Aorta (tissue), 5 donors: ENCODE data around the gene TRAF1. TPM values are rescaled to one million over a fixed set of nuclear protein-coding genes. Genes with fewer than 3 reads are reported as not detected.
"Not testable (repeated sequence)": the region's sequence is repeated elsewhere in the genome, so short reads cannot be mapped to it uniquely, and the experiment has no call there.

Source experiments
- ATAC-seq: fragments of 200-7000 bp; cut with Tn5 transposase; one replicate; pipeline ENCODE4 v1.9.1; 2022; ENCODE audit warnings: moderate library complexity; ENCODE audit not compliant: low FRiP score
- DNase-seq, 2 donors: peaks; one replicate each; pipeline ENCODE4 v3.0.0-alpha.2; 2020
- H3K27ac ChIP-seq, 2 donors: one replicate each; pipeline ENCODE4 v1.5.1; 2013; ENCODE audit warnings: low read length in 2 of 2, mild to moderate bottlenecking in 2 of 2, moderate library complexity in 2 of 2, control low read depth in 1 of 2, inconsistent platforms in 1 of 2, low read depth in 1 of 2
- H3K27me3 ChIP-seq, 2 donors: one replicate each; pipeline ENCODE4 v1.6.1; 2013; ENCODE audit warnings: control low read depth in 1 of 2, low read length in 1 of 2, mild to moderate bottlenecking in 1 of 2, moderate library complexity in 1 of 2; ENCODE audit not compliant: insufficient read depth in 2 of 2, control insufficient read depth in 1 of 2
- H3K36me3 ChIP-seq, 2 donors: one replicate each; pipeline ENCODE4 v1.6.1; 2013; ENCODE audit warnings: control low read depth in 1 of 2, low read length in 1 of 2, mild to moderate bottlenecking in 1 of 2; ENCODE audit not compliant: insufficient read depth in 2 of 2, control insufficient read depth in 1 of 2
- H3K4me1 ChIP-seq, 2 donors: one replicate each; pipeline ENCODE4 v1.6.1; 2013; ENCODE audit warnings: low read length in 2 of 2, control low read depth in 1 of 2, mild to moderate bottlenecking in 1 of 2, moderate library complexity in 1 of 2; ENCODE audit not compliant: insufficient read depth in 2 of 2, control insufficient read depth in 1 of 2
- H3K4me3 ChIP-seq, 2 donors: one replicate each; pipeline ENCODE4 v1.5.1; 2013; ENCODE audit warnings: low read length in 2 of 2, control low read depth in 1 of 2, mild to moderate bottlenecking in 1 of 2
- H3K9me3 ChIP-seq: one replicate; pipeline ENCODE4 v1.6.1; 2013; ENCODE audit warnings: mild to moderate bottlenecking, low read length; ENCODE audit not compliant: control insufficient read depth
- WGBS, 2 donors: extraction: QIAGEN DNeasy Blood & Tissue Kit; methylation state at CpG; one replicate each; pipeline ENCODE4 v1.1.7; 2013; 5-methylcytosine and 5-hydroxymethylcytosine counted together
- intact Hi-C, 2 donors: fragments of 100-400 bp; cut with DNase I; formaldehyde crosslinking; loops; one replicate each; pipeline versions ENCODE4 v1.14.2 to v1.15.0; 2022
- long read RNA-seq, 2 donors: library from polyadenylated mRNA; unstranded; transcript quantifications; one replicate each; pipeline ENCODE4 v2.0.0, GENCODE V29; 2020 to 2021
- polyA plus RNA-seq, 2 donors: library from polyadenylated mRNA; stranded (reverse); fragments of 200-250 nt; gene quantifications; one replicate each; pipeline ENCODE4 v1.2.3, GENCODE V29; 2013
- total RNA-seq, 2 donors: library from RNA; stranded (reverse); fragmentation: NEBNext Ultra II Directional; extraction: Animal tissue kit (Norgen Biotek cat#: 25700); gene quantifications; one replicate each; pipeline ENCODE4 v1.2.1, GENCODE V29; 2021
- donor health status: healthy with polysubstance abuse.
- donor health status: Bipolar disorder and iron deficiency.
- donor health status: DM: no; HTN: no; CAD: no.
- donor health status: DM: no; HTN: no; CAD: no.
- donor health status: DM: yes; HTN: yes; CAD: no.

The TRAF1 gene
- 10 to 100 TPM; 19.8 to 25.7 TPM for total RNA-seq
- polyA plus RNA-seq, result 10 to 100 TPM; 10.5 to 43.3 TPM
- long read RNA-seq, donor 1, partial matches to known transcripts, result 53 of 61 reads
- long read RNA-seq, donor 1, other reads (novel, unspliced or antisense), result 8 of 61 reads
- long read RNA-seq, donor 2, full-length matches to known transcripts, result 1 of 6 reads
- long read RNA-seq, donor 2, partial matches to known transcripts, result 5 of 6 reads
- long read RNA-seq, donor 2, other reads (novel, unspliced or antisense), result 0 of 6 reads

GRCh38 chr9:120926397-120926928 is at the start of gene TRAF1:
Gene TRAF1, minus strand, starts transcription at chr9:120926796. Its CDS starts 721 bp downstream, at chr9:120926075.
- DNase-seq (no peak), ATAC-seq (peak; percentile 2)
- Histone ChIP-seq H3K9me3 (no peaks in the 10 kb centered on the region), H3K4me3 (peak within 1 kb of the TSS in 1 of 2 donors; percentile 16), H3K4me1 (peaks cover 0 to 8% of the 10 kb centered on the region in 2 donors), H3K27ac (peak within 1 kb of the TSS; percentile 93 to 97), H3K36me3 (no peaks in the 10 kb centered on the region), H3K27me3 (no peaks in the 10 kb centered on the region)
- intact Hi-C loops, result no loop called here
- WGBS, 2 donors, result 42 to 43% methylated on average over 6 of the region's 6 CpGs

- no peak for DNase-seq
- ATAC-seq, result no peak
- Histone ChIP-seq H3K36me3 (peaks cover 0 to 3% of the 10 kb centered on the region in 2 donors), H3K4me1 (no peaks in the 10 kb centered on the region), H3K4me3 (no peak overlapping the region), H3K27me3 (no peaks in the 10 kb centered on the region), H3K9me3 (no peaks in the 10 kb centered on the region), H3K27ac (no peak overlapping the region)
- WGBS, 2 donors, result 92 to 93% methylated on average over 1 of the region's 1 CpG
- intact Hi-C loops, result no loop called here
Measured at GRCh38 chr9:120974921-120975320, 48.3 kb upstream of the TRAF1 start.

- Histone ChIP-seq H3K9me3 (no peaks in the 10 kb centered on the region), H3K4me1 (no peaks in the 10 kb centered on the region), H3K4me3 (no peak overlapping the region), H3K36me3 (peaks cover 0 to 3% of the 10 kb centered on the region in 2 donors), H3K27ac (no peak overlapping the region), H3K27me3 (no peaks in the 10 kb centered on the region)
- no peak for DNase-seq
- 86 to 93% methylated on average over 2 of the region's 2 CpGs for WGBS, 2 donors
- intact Hi-C loops, result no loop called here
- no peak for ATAC-seq
Measured at GRCh38 chr9:120974181-120974580, 47.6 kb upstream of the TRAF1 start.

GRCh38 chr9:120971938-120972337 is 45.3 kb upstream of the TRAF1 start:
- no peaks in the 10 kb centered on the region for H3K4me1 ChIP-seq
- intact Hi-C loops, result no loop called here
- ATAC-seq, result no peak

GRCh38 chr9:120971471-120971870 is 44.9 kb upstream of the TRAF1 start:
- WGBS, 2 donors, result 96 to 97% methylated on average over 9 of the region's 9 CpGs
- intact Hi-C loops, result not testable (repeated sequence)

More at GRCh38 chr9:120971938-120972337, 45.3 kb upstream of the TRAF1 start:
- Histone ChIP-seq H3K4me3 (no peak overlapping the region), H3K9me3 (no peaks in the 10 kb centered on the region), H3K27me3 (no peaks in the 10 kb centered on the region), H3K27ac (no peak overlapping the region), H3K36me3 (no peaks in the 10 kb centered on the region)
- DNase-seq, result no peak

GRCh38 chr9:120970244-120970643 is 43.6 kb upstream of the TRAF1 start:
- H3K27me3 ChIP-seq, result no peaks in the 10 kb centered on the region
- no peak for DNase-seq
- H3K9me3 ChIP-seq, result no peaks in the 10 kb centered on the region
- H3K36me3 ChIP-seq, result no peaks in the 10 kb centered on the region
- WGBS, 2 donors, result 31 to 32% methylated on average over 3 of the region's 3 CpGs
- no peak for ATAC-seq
- intact Hi-C loops, result no loop called here
- peaks cover 5 to 6% of the 10 kb centered on the region in 2 donors for H3K4me1 ChIP-seq
- no peak overlapping the region for H3K4me3 ChIP-seq
- no peak overlapping the region for H3K27ac ChIP-seq

More at GRCh38 chr9:120971471-120971870, 44.9 kb upstream of the TRAF1 start:
- H3K4me1 ChIP-seq, DNase-seq, H3K27ac ChIP-seq, H3K4me3 ChIP-seq, H3K36me3 ChIP-seq, ATAC-seq, H3K27me3 ChIP-seq, H3K9me3 ChIP-seq: not testable (repeated sequence)

- ATAC-seq, result peak; percentile 86
- H3K9me3 ChIP-seq, result no peaks in the 10 kb centered on the region
- no peaks in the 10 kb centered on the region for H3K36me3 ChIP-seq
- H3K27me3 ChIP-seq, result no peaks in the 10 kb centered on the region
- no peak for DNase-seq
- H3K4me1 ChIP-seq, result peaks cover 5 to 6% of the 10 kb centered on the region in 2 donors
- H3K27ac ChIP-seq, result peak overlapping the region; percentile 98 to 99
- H3K4me3 ChIP-seq, result no peak overlapping the region
- intact Hi-C loops, result no loop called here
- 11 to 13% methylated on average over 3 of the region's 3 CpGs for WGBS, 2 donors
Measured at GRCh38 chr9:120966013-120966369, 39.4 kb upstream of the TRAF1 start.

GRCh38 chr9:120965344-120966012 is 38.9 kb upstream of the TRAF1 start:
- ATAC-seq (peak; percentile 79), DNase-seq (no peak)

GRCh38 chr9:120961936-120962335 is 35.3 kb upstream of the TRAF1 start:
- Histone ChIP-seq H3K9me3 (no peaks in the 10 kb centered on the region), H3K27ac (no peak overlapping the region), H3K4me1 (peaks cover 5 to 6% of the 10 kb centered on the region in 2 donors), H3K4me3 (no peak overlapping the region), H3K27me3 (no peaks in the 10 kb centered on the region), H3K36me3 (no peaks in the 10 kb centered on the region)
- ATAC-seq, result no peak
- 96 to 97% methylated on average over 3 of the region's 3 CpGs for WGBS, 2 donors
- intact Hi-C loops, result no loop called here
- DNase-seq, result no peak

More at GRCh38 chr9:120965344-120966012, 38.9 kb upstream of the TRAF1 start:
- no peaks in the 10 kb centered on the region for H3K27me3 ChIP-seq
- H3K4me1 ChIP-seq, result peaks cover 5 to 6% of the 10 kb centered on the region in 2 donors
- no peak overlapping the region for H3K4me3 ChIP-seq
- peak overlapping the region; percentile 49 to 93 for H3K27ac ChIP-seq
- intact Hi-C loops, result no loop called here
- 69 to 70% methylated on average over 4 of the region's 4 CpGs for WGBS, 2 donors
- H3K9me3 ChIP-seq, result no peaks in the 10 kb centered on the region
- H3K36me3 ChIP-seq, result no peaks in the 10 kb centered on the region
